ENCODE data around the gene MED13.

DNA sequence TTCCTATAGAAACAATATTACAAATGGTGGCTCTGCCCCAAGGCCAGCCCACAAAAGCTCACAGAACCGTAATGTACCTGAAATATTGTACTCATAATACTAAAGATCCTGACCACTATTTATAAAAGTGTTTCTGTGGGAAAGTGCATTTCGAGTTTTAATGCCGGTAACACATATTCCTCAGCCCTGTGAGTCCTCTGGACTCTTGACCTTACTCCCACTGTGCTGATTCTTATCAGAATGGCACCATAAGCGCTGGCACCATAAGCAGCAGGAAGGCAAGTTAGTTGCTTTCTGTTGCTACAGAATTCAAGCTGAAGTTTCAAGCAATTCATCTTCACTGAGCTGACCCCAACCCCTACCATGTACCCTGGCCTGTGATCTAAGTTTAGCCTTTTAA lies 36.4 kb upstream of the MED13 start:
- TF ChIP-seq CTCF (IDR thresholded peaks at IDR 0.05) (no peak), POLR2A (IDR thresholded peaks at IDR 0.05) (no peak)

All from esophagus squamous epithelium (tissue), 4 donors.